Activated CD8-positive, alpha-beta memory T cell treated with anti-CD3 and anti-CD28 coated beads, Interleukin-2, amount 10 ng/mL, durations not matched to agents 7 days and 5 days (primary cell): ENCODE results near the gene PDXP. TPM values are rescaled to one million over a fixed set of nuclear protein-coding genes. Genes with fewer than 3 reads are reported as not detected.

Source experiments
- ATAC-seq: fragments of 150-1000 bp; cut with Tn5 transposase; one replicate; pipeline ENCODE4 v1.10.0; 2021; ENCODE audit warnings: moderate library complexity
- CTCF ChIA-PET: fragments of 350-600 bp; sonication (Branson Sonifier 250); formaldehyde crosslinking; loops from one replicate; lab custom pipeline; 2021; ENCODE audit warnings: antibody characterized with exemption; lab: Charles Lee
- DNase-seq: peaks from one replicate; pipeline ENCODE4 v3.0.0-alpha.2; 2020
- H3K27ac Mint-ChIP-seq: one replicate; pipeline ENCODE4 v1.8.0; 2021; ENCODE audit warnings: mild to moderate bottlenecking, mixed read lengths
- H3K27me3 Mint-ChIP-seq: one replicate; pipeline ENCODE4 v1.8.0; 2021; ENCODE audit warnings: mixed read lengths
- H3K36me3 Mint-ChIP-seq: one replicate; pipeline ENCODE4 v1.8.0; 2021; ENCODE audit warnings: mild to moderate bottlenecking, mixed read lengths
- H3K4me1 Mint-ChIP-seq: one replicate; pipeline ENCODE4 v1.8.0; 2021; ENCODE audit warnings: mixed read lengths
- H3K4me3 Mint-ChIP-seq: one replicate; pipeline ENCODE4 v1.8.0; 2021; ENCODE audit warnings: mild to moderate bottlenecking, moderate library complexity, mixed read lengths
- H3K9me3 Mint-ChIP-seq: one replicate; pipeline ENCODE4 v1.8.0; 2022; ENCODE audit warnings: low read depth, mixed read lengths
- total RNA-seq, 2 experiments: library from RNA; stranded (reverse); gene quantifications; one replicate each; pipeline ENCODE4 v1.2.3, GENCODE V29; 2021

The PDXP gene
- total RNA-seq, 2 experiments from 2014 or later, result 25.9 to 32.6 TPM

DNA sequence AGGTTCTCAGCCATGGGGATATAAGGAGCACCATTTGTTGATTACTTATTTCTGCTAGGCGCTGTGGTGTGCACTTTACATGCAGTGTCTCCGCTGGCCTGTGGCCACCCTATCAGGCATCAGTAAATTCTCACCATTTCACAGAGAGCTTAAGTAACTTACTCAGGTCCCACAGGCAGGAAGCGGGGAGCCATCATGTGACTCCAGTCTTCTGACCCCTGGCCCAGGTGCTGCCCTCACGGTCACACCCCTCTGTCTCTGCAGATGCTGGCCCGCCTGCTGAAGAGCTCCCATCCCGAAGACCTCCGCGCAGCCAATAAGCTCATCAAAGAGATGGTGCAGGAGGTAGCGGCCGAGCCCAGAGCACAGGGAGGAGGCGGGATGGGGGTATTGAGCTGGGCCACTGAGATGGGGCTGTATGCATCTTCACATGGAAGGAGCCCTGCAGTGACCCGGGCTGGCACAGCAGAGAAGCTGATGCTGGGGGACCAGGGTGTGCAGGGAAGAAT is 37.1 kb upstream of the PDXP start:
- Mint-ChIP-seq H3K4me3 (no peak overlapping the region), H3K27ac (no peak overlapping the region), H3K4me1 (peaks cover 19% of the 10 kb centered on the region), H3K9me3 (no peaks in the 10 kb centered on the region), H3K27me3 (no peaks in the 10 kb centered on the region), H3K36me3 (peaks cover 11% of the 10 kb centered on the region)
- DNase-seq (no peak), ATAC-seq (no peak)
- CTCF ChIA-PET, result interaction anchor here (0.6 to 34.1 kb wide), 4 partner anchors 13 to 324 kb away, joined by 3 to 1064 read pairs (median 168); partner anchors contain the start of genes GGA1, LGALS1, NOL12 and PDXP

DNA sequence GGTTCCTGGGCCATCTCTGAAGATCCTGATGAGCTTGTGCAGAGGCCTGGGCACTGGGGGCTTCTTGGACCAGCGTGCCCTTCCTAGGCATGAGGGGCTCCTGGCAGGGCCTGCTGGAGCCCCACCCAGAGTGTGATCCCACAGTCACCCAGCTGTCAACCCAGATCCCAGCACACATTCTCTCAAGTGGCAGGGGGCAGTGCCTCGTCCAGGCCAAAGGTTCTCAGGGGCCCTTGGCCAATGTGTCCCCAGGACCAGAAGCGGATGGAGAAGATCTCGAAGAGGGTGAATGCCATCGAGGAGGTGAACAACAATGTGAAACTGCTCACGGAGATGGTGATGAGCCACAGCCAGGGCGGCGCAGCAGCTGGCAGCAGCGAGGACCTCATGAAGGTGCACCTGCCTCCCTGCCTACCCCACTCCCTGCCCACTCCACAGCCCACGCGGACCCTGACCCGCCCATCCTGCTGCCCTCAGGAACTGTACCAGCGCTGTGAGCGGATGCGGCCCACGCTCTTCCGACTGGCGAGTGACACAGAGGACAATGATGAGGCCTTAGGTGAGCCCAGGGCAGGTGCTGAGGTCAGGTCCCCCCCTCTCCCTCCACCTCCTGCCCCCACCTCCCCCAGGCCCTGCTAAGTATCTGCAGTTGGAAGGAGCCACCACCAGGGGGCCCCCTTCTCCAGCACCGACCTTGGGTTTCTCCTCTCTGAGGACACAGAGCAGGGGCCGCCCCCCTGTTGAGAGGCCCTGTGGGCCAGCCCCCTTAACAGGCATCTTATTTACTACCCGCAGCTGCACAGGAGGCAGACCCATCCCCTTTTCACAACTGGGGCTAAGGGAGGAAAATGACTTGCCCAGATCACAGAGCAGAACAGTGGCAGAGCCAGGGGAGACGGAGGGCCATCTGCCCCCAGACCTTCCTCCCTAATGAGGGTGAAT is 35.2 kb upstream of the PDXP start:
- ATAC-seq (peak; percentile 73), DNase-seq (peak; percentile 86)
- Mint-ChIP-seq H3K27me3 (no peaks in the 10 kb centered on the region), H3K27ac (peak overlapping the region; percentile 84), H3K36me3 (peaks cover 9% of the 10 kb centered on the region), H3K4me3 (no peak overlapping the region), H3K4me1 (peaks cover 39% of the 10 kb centered on the region), H3K9me3 (no peaks in the 10 kb centered on the region)
- CTCF ChIA-PET, result interaction anchor here (0.9 to 34.1 kb wide), 5 partner anchors 12 to 47 kb away, joined by 3 to 1064 read pairs (median 4); partner anchors contain the start of genes LGALS1, NOL12, PDXP and SH3BP1

DNA sequence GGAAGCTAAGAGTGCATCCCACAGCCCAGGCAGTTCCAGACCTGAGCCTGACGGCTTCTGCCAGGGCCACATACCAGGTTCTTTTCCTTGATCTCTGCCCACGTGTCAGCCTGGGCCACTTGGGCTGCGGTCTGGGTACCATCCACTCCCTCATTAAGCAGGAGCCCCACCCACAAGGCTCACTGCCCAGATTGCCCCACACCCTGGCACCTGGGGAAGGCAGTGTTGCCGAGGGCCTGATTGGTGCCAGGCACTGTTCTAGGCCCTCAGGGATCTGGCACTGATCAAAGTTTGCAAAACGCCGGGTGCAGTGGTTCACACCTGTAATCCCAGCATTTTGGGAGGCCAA is 34.5 kb upstream of the PDXP start:
- ATAC-seq (no peak), DNase-seq (no peak)
- CTCF ChIA-PET, result interaction anchor here (0.9 to 34.1 kb wide), 3 partner anchors 14 to 46 kb away, joined by 3 to 1064 read pairs (median 298); partner anchors contain the start of genes LGALS1, NOL12, PDXP and SH3BP1
- Mint-ChIP-seq H3K27me3 (no peaks in the 10 kb centered on the region), H3K4me1 (peaks cover 42% of the 10 kb centered on the region), H3K27ac (no peak overlapping the region), H3K4me3 (no peak overlapping the region), H3K9me3 (no peaks in the 10 kb centered on the region), H3K36me3 (peaks cover 7% of the 10 kb centered on the region)

DNA sequence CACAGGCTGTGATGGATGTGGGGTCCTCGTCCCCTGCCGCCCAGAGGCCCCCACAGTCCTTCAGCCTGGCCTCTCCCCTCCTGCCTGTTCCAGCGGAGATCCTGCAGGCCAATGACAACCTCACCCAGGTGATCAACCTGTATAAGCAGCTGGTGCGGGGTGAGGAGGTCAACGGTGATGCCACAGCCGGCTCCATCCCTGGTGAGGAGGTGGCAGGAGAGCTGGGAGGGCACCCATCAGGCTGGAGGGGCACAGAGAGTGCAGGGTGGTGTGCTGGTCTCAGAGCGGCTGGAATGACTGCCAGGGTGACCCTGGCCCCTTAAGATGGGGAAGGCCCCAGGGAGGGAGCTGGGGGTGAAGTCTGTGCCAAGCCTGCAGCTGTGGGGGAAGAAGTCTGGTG is 33.6 kb upstream of the PDXP start:
- no peaks in the 10 kb centered on the region for H3K27me3 Mint-ChIP-seq
- DNase-seq (no peak), ATAC-seq (no peak)
- H3K4me3 Mint-ChIP-seq, result no peak overlapping the region
- no peaks in the 10 kb centered on the region for H3K9me3 Mint-ChIP-seq
- peaks cover 7% of the 10 kb centered on the region for H3K36me3 Mint-ChIP-seq
- peak overlapping the region; percentile 17 for H3K27ac Mint-ChIP-seq
- CTCF ChIA-PET, result interaction anchor here (1.0 to 34.1 kb wide), 4 partner anchors 13 to 46 kb away, joined by 3 to 1064 read pairs (median 151); partner anchors contain the start of genes LGALS1, NOL12, PDXP and SH3BP1
- peaks cover 42% of the 10 kb centered on the region for H3K4me1 Mint-ChIP-seq

DNA sequence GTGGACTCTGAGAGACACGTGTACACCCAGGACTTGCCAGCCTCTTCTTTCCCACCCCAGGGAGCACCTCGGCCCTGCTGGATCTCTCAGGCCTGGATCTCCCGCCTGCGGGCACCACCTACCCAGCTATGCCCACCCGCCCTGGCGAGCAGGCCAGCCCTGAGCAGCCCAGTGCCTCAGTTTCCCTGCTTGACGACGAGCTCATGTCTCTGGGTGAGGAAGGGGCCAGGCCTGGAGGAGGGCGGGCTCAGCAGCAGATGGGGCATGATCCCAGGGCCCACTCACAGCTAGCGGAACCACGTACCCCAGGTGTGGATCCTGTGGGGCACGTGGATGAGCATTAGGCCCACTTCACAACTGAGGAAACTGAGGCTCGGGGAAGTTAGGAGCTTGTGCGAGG is 32.8 kb upstream of the PDXP start:
- DNase-seq (no peak), ATAC-seq (no peak)
- Mint-ChIP-seq H3K27me3 (no peaks in the 10 kb centered on the region), H3K27ac (peak overlapping the region; percentile 62), H3K4me3 (no peak overlapping the region), H3K9me3 (no peaks in the 10 kb centered on the region), H3K4me1 (peaks cover 42% of the 10 kb centered on the region), H3K36me3 (peaks cover 7% of the 10 kb centered on the region)
- CTCF ChIA-PET, result interaction anchor here (1.0 to 34.1 kb wide), 5 partner anchors 12 to 45 kb away, joined by 3 to 1064 read pairs (median 156); partner anchors contain the start of genes GGA1, LGALS1, NOL12 and PDXP

DNA sequence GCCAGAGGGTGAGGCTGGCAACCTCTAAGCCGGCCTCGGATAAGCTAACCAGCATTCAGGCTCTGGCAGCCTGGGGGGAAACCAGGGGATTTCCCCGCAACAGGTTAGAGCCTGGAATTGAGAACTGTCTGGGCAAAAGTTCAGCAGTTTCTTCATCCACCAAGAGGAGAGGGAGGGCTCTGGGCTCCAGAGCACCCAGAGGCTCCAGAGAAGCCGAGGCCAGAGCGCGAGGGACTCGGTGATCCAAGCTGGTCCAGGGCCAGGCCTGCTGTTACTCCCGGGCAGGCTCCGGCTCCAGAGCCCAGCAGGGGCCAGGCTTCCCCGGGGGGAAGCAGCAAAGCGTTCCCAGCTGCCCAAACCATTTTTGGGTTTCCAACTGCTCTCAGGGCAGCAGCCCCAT is 32.4 kb upstream of the PDXP start:
- peak overlapping the region; percentile 88 for H3K27ac Mint-ChIP-seq
- no peak overlapping the region for H3K4me3 Mint-ChIP-seq
- no peaks in the 10 kb centered on the region for H3K9me3 Mint-ChIP-seq
- no peak for ATAC-seq
- peaks cover 43% of the 10 kb centered on the region for H3K4me1 Mint-ChIP-seq
- CTCF ChIA-PET, result interaction anchor here (14.0 to 34.1 kb wide), 3 partner anchors 12 to 44 kb away, joined by 156 to 1064 read pairs (median 298); partner anchors contain the start of genes GGA1, LGALS1, NOL12 and PDXP
- H3K27me3 Mint-ChIP-seq, result no peaks in the 10 kb centered on the region
- peaks cover 7% of the 10 kb centered on the region for H3K36me3 Mint-ChIP-seq
- no peak for DNase-seq

DNA sequence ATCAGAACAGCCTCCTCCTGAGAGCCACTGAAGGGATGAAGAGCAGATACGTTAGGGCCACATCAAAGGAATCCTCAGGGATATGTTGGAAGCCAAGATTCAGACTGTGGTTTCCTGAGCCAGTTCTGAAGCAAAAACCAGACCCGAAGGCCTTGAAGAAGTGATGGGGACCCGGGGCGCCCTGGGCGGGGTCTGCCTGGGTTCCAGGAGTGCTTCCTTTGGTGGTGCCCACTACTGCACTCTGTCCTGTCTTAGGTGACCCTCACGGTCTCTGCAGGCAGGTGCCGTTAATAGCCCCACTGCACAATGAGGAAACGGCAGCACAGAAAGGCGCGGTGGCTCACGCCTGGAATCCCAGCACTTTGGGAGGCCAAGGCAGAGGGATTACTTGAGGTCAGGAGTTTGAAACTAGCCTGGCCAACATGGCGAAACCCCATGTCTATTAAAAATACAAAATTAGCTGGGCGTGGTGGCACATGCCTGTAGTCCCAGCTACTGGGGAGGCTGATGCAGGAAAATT is 31.9 kb upstream of the PDXP start:
- CTCF ChIA-PET, result interaction anchor here (1.1 to 34.1 kb wide), 4 partner anchors 11 to 44 kb away, joined by 5 to 1064 read pairs (median 227); partner anchors contain the start of genes GGA1, LGALS1, NOL12 and PDXP
- no peak for DNase-seq
- Mint-ChIP-seq H3K36me3 (peaks cover 7% of the 10 kb centered on the region), H3K27ac (peak overlapping the region; percentile 88), H3K4me1 (peaks cover 47% of the 10 kb centered on the region), H3K9me3 (no peaks in the 10 kb centered on the region), H3K4me3 (no peak overlapping the region), H3K27me3 (no peaks in the 10 kb centered on the region)
- no peak for ATAC-seq

DNA sequence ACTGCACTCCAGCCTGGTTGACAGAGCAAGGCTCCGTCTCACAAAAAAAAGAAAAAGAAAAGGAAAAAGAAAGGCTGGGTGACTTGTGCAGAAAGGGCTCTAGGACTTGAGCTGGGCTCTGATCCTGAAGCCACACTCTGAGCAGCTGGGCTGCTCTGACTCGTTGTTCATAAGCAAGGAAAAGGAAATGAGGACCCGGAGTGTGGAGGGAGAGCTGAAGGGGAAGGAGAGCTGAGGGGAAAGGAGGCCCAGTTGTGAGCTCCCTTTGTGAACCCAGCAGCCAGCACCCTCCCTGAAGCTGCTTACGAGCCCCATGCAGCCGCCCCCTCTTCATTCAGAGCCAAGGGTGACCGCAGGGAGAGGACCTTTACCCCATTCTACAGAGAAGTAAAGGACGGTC is 31.4 kb upstream of the PDXP start:
- peak; percentile 3 for ATAC-seq

DNA sequence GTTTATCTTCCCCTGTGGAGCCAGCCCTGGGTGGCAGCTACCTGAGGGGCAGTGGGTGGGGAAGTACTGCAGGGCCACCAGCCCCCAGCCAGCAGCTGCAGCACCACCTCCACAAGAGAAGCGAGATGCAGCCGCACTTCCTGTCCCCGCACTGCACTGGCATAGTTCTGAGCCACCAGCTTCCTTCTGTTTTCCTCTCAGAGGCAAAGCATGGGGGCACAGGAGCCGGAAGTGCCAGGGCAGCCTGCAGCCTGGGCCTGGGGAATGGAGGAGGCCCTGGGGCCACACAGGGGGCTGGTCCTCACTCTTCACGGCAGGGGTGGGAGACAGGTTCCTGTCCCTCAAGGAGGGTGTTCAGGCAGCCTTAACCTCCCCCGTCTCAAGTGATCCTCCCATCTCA is 31.0 kb upstream of the PDXP start:
- peak; percentile 77 for DNase-seq
- H3K27me3 Mint-ChIP-seq, result no peaks in the 10 kb centered on the region

More for the DNA sequence above, 31.4 kb upstream of the PDXP start:
- no peak for DNase-seq
- peaks cover 52% of the 10 kb centered on the region for H3K4me1 Mint-ChIP-seq
- CTCF ChIA-PET, result interaction anchor here (0.9 to 34.1 kb wide), 5 partner anchors 8 to 43 kb away, joined by 4 to 1064 read pairs (median 156); partner anchors contain the start of genes GGA1, LGALS1, NOL12 and PDXP
- no peak overlapping the region for H3K4me3 Mint-ChIP-seq
- peaks cover 7% of the 10 kb centered on the region for H3K36me3 Mint-ChIP-seq
- no peaks in the 10 kb centered on the region for H3K9me3 Mint-ChIP-seq
- H3K27ac Mint-ChIP-seq, result peak overlapping the region; percentile 88
- H3K27me3 Mint-ChIP-seq, result no peaks in the 10 kb centered on the region

DNA sequence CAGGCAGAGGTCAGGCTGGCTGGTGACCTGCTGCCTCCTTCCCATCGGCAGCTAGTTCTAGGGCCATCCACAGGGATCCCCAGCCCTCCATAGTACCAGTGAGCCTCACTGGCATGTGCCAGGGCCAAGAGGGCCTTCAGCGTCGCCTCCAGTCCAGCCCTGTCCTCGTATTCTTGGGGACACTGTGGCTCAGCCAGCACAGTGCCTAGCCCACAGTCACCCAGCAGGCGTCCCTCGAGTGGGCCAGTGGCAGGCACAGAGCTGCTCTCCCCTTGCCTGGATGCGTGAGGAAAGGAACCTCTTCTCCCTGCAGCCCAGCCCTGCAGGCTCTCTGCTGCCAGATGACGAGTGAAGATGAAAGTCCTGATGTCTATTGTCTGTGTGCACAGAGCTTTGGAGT is 29.7 kb upstream of the PDXP start:
- DNase-seq (no peak), ATAC-seq (no peak)
- Mint-ChIP-seq H3K36me3 (peaks cover 5% of the 10 kb centered on the region), H3K9me3 (no peaks in the 10 kb centered on the region), H3K4me1 (peaks cover 62% of the 10 kb centered on the region), H3K4me3 (no peak overlapping the region), H3K27ac (peak overlapping the region; percentile 88), H3K27me3 (no peaks in the 10 kb centered on the region)
- CTCF ChIA-PET, result interaction anchor here (14.0 to 34.1 kb wide), 3 partner anchors 9 to 42 kb away, joined by 156 to 1064 read pairs (median 298); partner anchors contain the start of genes GGA1, LGALS1, NOL12 and PDXP

More for the DNA sequence above, 31.0 kb upstream of the PDXP start:
- CTCF ChIA-PET, result interaction anchor here (0.9 to 34.1 kb wide), 5 partner anchors 8 to 43 kb away, joined by 4 to 1064 read pairs (median 156); partner anchors contain the start of genes GGA1, LGALS1, NOL12 and PDXP
- peaks cover 7% of the 10 kb centered on the region for H3K36me3 Mint-ChIP-seq
- ATAC-seq, result peak; percentile 69
- H3K9me3 Mint-ChIP-seq, result no peaks in the 10 kb centered on the region
- no peak overlapping the region for H3K4me3 Mint-ChIP-seq
- peak overlapping the region; percentile 88 for H3K27ac Mint-ChIP-seq
- H3K4me1 Mint-ChIP-seq, result peaks cover 56% of the 10 kb centered on the region

DNA sequence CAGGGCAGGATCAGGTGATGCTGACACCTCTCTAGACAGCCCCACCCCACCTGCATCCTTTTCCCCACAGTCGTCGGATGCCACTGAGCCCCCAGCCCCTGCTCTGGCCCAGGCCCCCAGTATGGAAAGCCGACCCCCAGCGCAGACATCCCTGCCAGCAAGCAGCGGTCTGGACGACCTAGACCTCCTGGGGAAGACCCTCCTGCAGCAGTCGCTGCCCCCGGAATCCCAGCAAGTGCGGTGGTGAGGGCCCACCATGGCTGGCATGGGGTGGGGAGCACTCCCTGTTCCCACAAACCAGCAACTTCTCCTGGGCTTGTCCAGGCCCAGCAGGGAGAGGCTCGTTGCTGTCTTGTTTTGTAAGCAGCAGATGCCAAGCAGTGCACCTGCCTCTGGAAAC is 28.6 kb upstream of the PDXP start:
- peaks cover 68% of the 10 kb centered on the region for H3K4me1 Mint-ChIP-seq

DNA sequence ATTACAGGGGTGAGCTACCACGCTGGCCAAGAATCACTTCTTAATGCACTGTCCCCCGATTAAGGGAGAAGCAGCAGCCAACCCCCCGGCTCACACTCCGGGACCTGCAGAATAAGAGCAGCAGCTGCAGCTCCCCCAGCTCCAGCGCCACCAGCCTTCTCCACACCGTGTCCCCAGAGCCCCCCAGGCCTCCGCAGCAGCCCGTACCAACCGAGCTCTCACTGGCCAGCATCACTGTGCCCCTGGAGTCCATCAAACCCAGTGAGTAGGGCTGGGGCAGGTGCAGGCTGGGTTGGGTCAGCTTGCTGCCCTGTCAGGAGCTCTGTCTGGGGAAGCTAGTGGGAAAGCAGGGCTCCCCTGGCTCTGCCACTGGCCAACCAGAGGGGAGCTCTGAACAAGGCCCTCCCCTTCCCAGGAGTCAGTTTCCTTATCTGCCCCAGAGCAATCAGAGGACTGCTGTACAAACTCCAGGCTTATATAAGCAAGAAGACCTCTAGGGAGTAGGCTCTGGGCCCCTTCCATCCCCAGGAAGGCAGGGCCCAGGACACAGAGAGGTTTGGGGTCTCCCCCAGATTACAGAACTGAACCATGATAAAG is 27.6 kb upstream of the PDXP start:
- H3K4me1 Mint-ChIP-seq, result peaks cover 73% of the 10 kb centered on the region
- H3K4me3 Mint-ChIP-seq, result no peak overlapping the region

More for the DNA sequence above, 28.6 kb upstream of the PDXP start:
- ATAC-seq, result no peak
- H3K27me3 Mint-ChIP-seq, result no peaks in the 10 kb centered on the region
- H3K27ac Mint-ChIP-seq, result no peak overlapping the region
- H3K36me3 Mint-ChIP-seq, result peaks cover 2% of the 10 kb centered on the region
- H3K9me3 Mint-ChIP-seq, result no peaks in the 10 kb centered on the region
- CTCF ChIA-PET, result interaction anchor here (5.8 to 34.1 kb wide), 4 partner anchors 7 to 40 kb away, joined by 102 to 1064 read pairs (median 227); partner anchors contain the start of genes GGA1, LGALS1, NOL12 and PDXP
- H3K4me3 Mint-ChIP-seq, result no peak overlapping the region
- no peak for DNase-seq

More for the DNA sequence above, 27.6 kb upstream of the PDXP start:
- DNase-seq (no peak), ATAC-seq (no peak)
- CTCF ChIA-PET, result interaction anchor here (5.8 to 34.1 kb wide), 4 partner anchors 8 to 39 kb away, joined by 102 to 1064 read pairs (median 227); partner anchors contain the start of genes GGA1, LGALS1, NOL12 and PDXP
- Mint-ChIP-seq H3K36me3 (peaks cover 2% of the 10 kb centered on the region), H3K27ac (peak overlapping the region; percentile 91), H3K9me3 (no peaks in the 10 kb centered on the region), H3K27me3 (no peaks in the 10 kb centered on the region)
